HCT116 (cell line): Measurements from ENCODE around the gene DNAJB8. TPM values are rescaled to one million over a fixed set of nuclear protein-coding genes. Genes with fewer than 3 reads are reported as not detected.

Experiments used
- ATAC-seq: fragments of 200-7000 bp; cut with Tn5 transposase; 2 replicates; pipeline ENCODE4 v1.9.1; 2020; ENCODE audit warnings: mild to moderate bottlenecking, moderate library complexity
- BruUV-seq: library from RNA; stranded (reverse); fragments of 400-500 nt; replicated peaks from 2 replicates; lab custom pipeline; 2021; lab: Mats Ljungman, UMichigan
- CTCF ChIA-PET: fragments of 300-600 bp; sonication (Branson Sonifier 250); formaldehyde crosslinking; loops from one replicate; lab custom pipeline; 2021; ENCODE audit warnings: antibody characterized with exemption; lab: Charles Lee
- POLR2A ChIA-PET: fragments of 300-600, 350-600 bp; sonication (Branson Sonifier 250); formaldehyde crosslinking; loops from one replicate; lab custom pipeline; 2021; ENCODE audit warnings: antibody characterized with exemption; lab: Charles Lee
- RAD21 ChIA-PET, 2 experiments: fragments of 300-600 bp; sonication (Branson Sonifier 250); formaldehyde crosslinking; loops; one replicate each; lab custom pipeline; 2023; ENCODE audit warnings: low total read pairs in 2 of 2; ENCODE audit not compliant: uncharacterized antibody in 2 of 2, unreplicated experiment in 2 of 2, low non-redundant PET in 1 of 2; lab: Charles Lee
- DNase-seq: peaks from one replicate; pipeline ENCODE4 v3.0.0-alpha.2; 2010; ENCODE audit warnings: low read depth, low spot score
- H2AFZ ChIP-seq: fragments of 200-600 bp; shearing (Covaris generic), sonication (generic); 2 replicates; pipeline ENCODE4 v1.6.1; 2017; ENCODE audit warnings: low read depth, mixed run types, mixed read lengths, antibody characterized with exemption, low read length; ENCODE audit not compliant: poor library complexity, severe bottlenecking
- H3K27ac ChIP-seq: 2 replicates; pipeline ENCODE4 v1.5.1; 2012; ENCODE audit warnings: low read depth, low read length
- H3K27me3 ChIP-seq: fragments of 200-600 bp; sonication (generic); 2 replicates; pipeline ENCODE4 v1.6.1; 2016; ENCODE audit warnings: mixed run types, low read length, mixed read lengths; ENCODE audit not compliant: insufficient read depth
- H3K36me3 ChIP-seq, 2 experiments: fragments of 200-500 bp in 1 of 2; fragments of 200-600 bp in 1 of 2; sonication (Bioruptor generic) in 1 of 2; sonication (generic) in 1 of 2; 2 replicates each; pipeline versions ENCODE4 v1.5.1 to v1.6.1; 2014 to 2016; ENCODE audit warnings: low read length in 2 of 2, inconsistent platforms in 1 of 2, mixed read lengths in 1 of 2, mixed run types in 1 of 2; ENCODE audit not compliant: insufficient read depth in 2 of 2, control insufficient read depth in 1 of 2
- H3K4me1 ChIP-seq, 2 experiments: fragments of 200-600 bp in 1 of 2; sonication (generic) in 1 of 2; 2 replicates each; pipeline versions ENCODE4 v1.5.1 to v1.6.1; 2012 to 2017; ENCODE audit warnings: low read length in 2 of 2, inconsistent platforms in 1 of 2, mild to moderate bottlenecking in 1 of 2, mixed read lengths in 1 of 2, mixed run types in 1 of 2, moderate library complexity in 1 of 2; ENCODE audit not compliant: insufficient read depth in 2 of 2, control insufficient read depth in 1 of 2
- H3K4me2 ChIP-seq: fragments of 200-600 bp; sonication (generic); 2 replicates; pipeline ENCODE4 v1.6.1; 2017; ENCODE audit warnings: mixed run types, low read length, mixed read lengths
- H3K4me3 ChIP-seq, 2 experiments: fragments of 200-600 bp in 1 of 2; sonication (generic) in 1 of 2; replicated peaks in 1 of 2; 2 replicates each; pipeline ENCODE4 v1.5.1; 2011 to 2016; ENCODE audit warnings: low read length in 2 of 2, control low read depth in 1 of 2, low read depth in 1 of 2, mild to moderate bottlenecking in 1 of 2, mixed read lengths in 1 of 2, mixed run types in 1 of 2
- H3K79me2 ChIP-seq: fragments of 200-600 bp; sonication (generic); 2 replicates; pipeline ENCODE4 v1.6.1; 2017; ENCODE audit warnings: mild to moderate bottlenecking, mixed run types, low read length, moderate library complexity, mixed read lengths; ENCODE audit not compliant: insufficient read depth
- H3K9ac ChIP-seq: fragments of 200-600 bp; sonication (generic); 2 replicates; pipeline ENCODE4 v1.6.1; 2016; ENCODE audit warnings: low read length, mixed read lengths
- H3K9me2 ChIP-seq: fragments of 200-600 bp; sonication (generic), shearing (Covaris generic); 2 replicates; pipeline ENCODE4 v1.6.1; 2017; ENCODE audit warnings: mixed run types, mild to moderate bottlenecking, moderate library complexity; ENCODE audit not compliant: insufficient read depth
- H3K9me3 ChIP-seq, 2 experiments: fragments of 200-500 bp in 1 of 2; fragments of 200-600 bp in 1 of 2; sonication (Bioruptor generic) in 1 of 2; sonication (generic) in 1 of 2; 2 replicates each; pipeline ENCODE4 v1.6.1; 2014 to 2017; ENCODE audit warnings: low read length in 2 of 2, mixed read lengths in 2 of 2, inconsistent platforms in 1 of 2, low read depth in 1 of 2, mild to moderate bottlenecking in 1 of 2, mixed run types in 1 of 2, moderate library complexity in 1 of 2; ENCODE audit not compliant: control insufficient read depth in 1 of 2, insufficient read depth in 1 of 2
- H4K20me1 ChIP-seq: fragments of 200-600 bp; sonication (generic), shearing (Covaris generic); 2 replicates; pipeline ENCODE4 v1.6.1; 2017; ENCODE audit warnings: mixed run types, mild to moderate bottlenecking, moderate library complexity; ENCODE audit not compliant: insufficient read depth
- ATF3 ChIP-seq: IDR thresholded peaks from 2 replicates; pipeline ENCODE4 v1.6.1; 2012
- CEBPB ChIP-seq: IDR thresholded peaks from 2 replicates; pipeline ENCODE4 v1.6.1; 2012; ENCODE audit warnings: low read depth
- CTCF ChIP-seq, 3 experiments: fragments of 200-600 bp in 1 of 3; sonication (generic) in 1 of 3; IDR thresholded peaks in 2 of 3; conservative IDR thresholded peaks in 1 of 3; 2 replicates each; pipeline ENCODE4 v1.5.1; 2012 to 2017; ENCODE audit warnings: low read depth in 2 of 3, low read length in 2 of 3, antibody characterized with exemption in 1 of 3, borderline replicate concordance in 1 of 3, control low read depth in 1 of 3, mild to moderate bottlenecking in 1 of 3, mixed read lengths in 1 of 3, mixed run types in 1 of 3, moderate library complexity in 1 of 3; ENCODE audit not compliant: insufficient read depth in 1 of 3
- ELF1 ChIP-seq: IDR thresholded peaks from 2 replicates; pipeline ENCODE4 v1.6.1; 2012; ENCODE audit warnings: low read depth, borderline replicate concordance
- EZH2phosphoT487 ChIP-seq: fragments of 200-600 bp; IDR thresholded peaks from 2 replicates; pipeline ENCODE4 v1.6.1; 2018; ENCODE audit warnings: antibody characterized with exemption, borderline replicate concordance
- JUND ChIP-seq: IDR thresholded peaks from 2 replicates; pipeline ENCODE4 v1.6.1; 2012
- MAX ChIP-seq: IDR thresholded peaks from 2 replicates; pipeline ENCODE4 v1.6.1; 2012
- POLR2A ChIP-seq: IDR thresholded peaks from 2 replicates; pipeline ENCODE4 v1.7.0; 2011; ENCODE audit warnings: borderline replicate concordance; ENCODE audit not compliant: insufficient read depth, insufficient read length; ENCODE audit errors: extremely low read depth
- POLR2AphosphoS5 ChIP-seq: IDR thresholded peaks from 2 replicates; pipeline ENCODE4 v1.6.1; 2011; ENCODE audit warnings: mild to moderate bottlenecking, low read depth, low read length, moderate library complexity
- ZBTB33 ChIP-seq: IDR thresholded peaks from 2 replicates; pipeline ENCODE4 v1.6.1; 2011; ENCODE audit warnings: mild to moderate bottlenecking, low read length, moderate library complexity; ENCODE audit not compliant: insufficient replicate concordance; ENCODE audit errors: extremely low read depth
- ZNF274 ChIP-seq: fragments of 200-500 bp; sonication (Bioruptor generic); IDR thresholded peaks from 2 replicates; pipeline ENCODE4 v1.6.1; 2014; ENCODE audit warnings: mild to moderate bottlenecking, low read depth, low read length, inconsistent platforms
- intact Hi-C: fragments of 100-400 bp; cut with micrococcal nuclease; formaldehyde crosslinking; loops from 2 replicates; pipeline ENCODE4 v1.10.0; 2022
- total RNA-seq: library from RNA; stranded (reverse); gene quantifications from one replicate; pipeline ENCODE4 v1.2.1, GENCODE V29; 2021; ENCODE audit not compliant: unreplicated experiment

The DNAJB8 gene
- total RNA-seq, 1 experiment from 2014 or later, result not detected

- H3K9me2 ChIP-seq, result no peaks in the 10 kb centered on the region
- intact Hi-C loops, result loop anchor here (5.0 to 10.0 kb wide), 3 partner anchors 75 to 255 kb away; no protein-coding TSS in a partner anchor
- DNase-seq, result no peak
- ChIA-PET CTCF (interaction anchor here (1.1 to 3.4 kb wide), 2 partner anchors 145 to 157 kb away, joined by 3 to 18 read pairs; no protein-coding TSS in a partner anchor), RAD21 (no interaction called here), POLR2A (no interaction called here)
- TF ChIP-seq ZNF274, result no peak
- TF ChIP-seq CTCF (IDR thresholded peaks at IDR 0.05 in 2 of 3, conservative IDR thresholded peaks at IDR 0.05 in 1 of 3; ENCODE audit: borderline replicate concordance in 1 of 3, insufficient read depth in 1 of 3, low read depth in 2 of 3, low read length in 2 of 3), result no peak
- TF ChIP-seq ATF3, result no peak
- TF ChIP-seq CEBPB, result no peak
- no peak for TF ChIP-seq POLR2AphosphoS5
- no peak for TF ChIP-seq ELF1
- TF ChIP-seq ZBTB33, result no peak
- TF ChIP-seq POLR2A, result no peak
- no peak for TF ChIP-seq MAX
- TF ChIP-seq EZH2phosphoT487, result no peak
- TF ChIP-seq JUND, result no peak
- no TSS peak for BruUV-seq
- no peak overlapping the region for H3K4me2 ChIP-seq
- no peak overlapping the region for H2AFZ ChIP-seq
- H3K36me3 ChIP-seq, result no peaks in the 10 kb centered on the region
- no peak for ATAC-seq
- H3K27me3 ChIP-seq, result peaks cover 4% of the 10 kb centered on the region; the same call in 1 of the 2 replicates
- no peak overlapping the region for H3K4me3 ChIP-seq
- H3K79me2 ChIP-seq, result no peaks in the 10 kb centered on the region
- no peak overlapping the region; the same call in 1 of the 2 replicates for H3K27ac ChIP-seq
- no peaks in the 10 kb centered on the region for H3K9me3 ChIP-seq
- no peaks in the 10 kb centered on the region for H4K20me1 ChIP-seq
- peaks cover 32 to 51% of the 10 kb centered on the region in 2 experiments for H3K4me1 ChIP-seq
- no peak overlapping the region for H3K9ac ChIP-seq
These were observed 39.4 kb downstream of the DNAJB8 start for GRCh38 chr3:128427175-128427857.
